Thoracic aorta (tissue), 2 donors: Measurements from ENCODE around the gene RNF224. TPM values are rescaled to one million over a fixed set of nuclear protein-coding genes. Genes with fewer than 3 reads are reported as not detected.

Source experiments
- ATAC-seq: fragments of 150-250 bp; one replicate; pipeline ENCODE4 v1.8.0; 2017; ENCODE audit warnings: low read depth; ENCODE audit not compliant: insufficient number of reproducible peaks, low FRiP score
- DNase-seq: peaks from one replicate; pipeline ENCODE4 v3.0.0-alpha.2; 2020; ENCODE audit warnings: low spot score
- H3K27ac ChIP-seq, 2 donors: fragments of 200-600 bp; sonication (generic); 1 replicate in 1 of 2; 2 replicates in 1 of 2; pipeline ENCODE4 v1.5.1; 2016; ENCODE audit warnings: mild to moderate bottlenecking in 2 of 2, moderate library complexity in 2 of 2
- H3K27me3 ChIP-seq: fragments of 200-600 bp; sonication (generic); replicated peaks from 2 replicates; pipeline ENCODE4 v1.6.0; 2016; ENCODE audit warnings: mild to moderate bottlenecking; ENCODE audit not compliant: insufficient read depth
- H3K36me3 ChIP-seq: fragments of 200-600 bp; sonication (generic); one replicate; pipeline ENCODE4 v1.5.1; 2016
- H3K4me1 ChIP-seq, 2 donors: fragments of 200-600 bp; sonication (generic); 1 replicate in 1 of 2; 2 replicates in 1 of 2; pipeline versions ENCODE4 v1.5.1 to v1.6.0; 2016; ENCODE audit warnings: low read depth in 2 of 2, mild to moderate bottlenecking in 1 of 2; ENCODE audit not compliant: control insufficient read depth in 1 of 2
- H3K4me3 ChIP-seq: fragments of 200-600 bp; sonication (generic); 2 replicates; pipeline ENCODE4 v1.5.1; 2016; ENCODE audit warnings: mild to moderate bottlenecking
- H3K9me3 ChIP-seq: fragments of 200-600 bp; sonication (generic); 2 replicates; pipeline ENCODE4 v1.5.1; 2016
- CTCF ChIP-seq: fragments of 200-600 bp; sonication (generic); IDR thresholded peaks from one replicate; pipeline ENCODE4 v1.5.1; 2019; ENCODE audit warnings: antibody characterized with exemption
- total RNA-seq, 2 donors: library from RNA; depleted of rRNA; stranded (reverse); fragments of >200 nt; gene quantifications; one replicate each; pipeline versions ENCODE4 v1.1.0 to v1.2.3, GENCODE V29; 2016

RNF224 gene
- total RNA-seq, 2 donors from 2014 or later: not detected

- no peaks in the 10 kb centered on the region for H3K9me3 ChIP-seq
- no peak for TF ChIP-seq CTCF
- H3K4me3 ChIP-seq: peak overlapping the region; percentile 89
- no peaks in the 10 kb centered on the region for H3K36me3 ChIP-seq
- peak overlapping the region; percentile 55 to 58 for H3K27ac ChIP-seq
- H3K27me3 ChIP-seq: no peaks in the 10 kb centered on the region
- DNase-seq: no peak
- ATAC-seq: no peak
- peaks cover 14 to 26% of the 10 kb centered on the region in 2 donors for H3K4me1 ChIP-seq
These were observed 26.7 kb downstream of the RNF224 start for GRCh38 chr9:137253717-137254623.

- no peak for TF ChIP-seq CTCF
- Histone ChIP-seq H3K36me3 (no peaks in the 10 kb centered on the region), H3K4me3 (peak within 1 kb of the TSS; percentile 89), H3K4me1 (peaks cover 14 to 26% of the 10 kb centered on the region in 2 donors), H3K27ac (peak within 1 kb of the TSS; percentile 57 to 58), H3K9me3 (no peaks in the 10 kb centered on the region), H3K27me3 (no peaks in the 10 kb centered on the region)
- DNase-seq: peak; percentile 50
- peak; percentile 54 for ATAC-seq
These were observed 27.5 kb downstream of the RNF224 start, which contains the start of gene NELFB for GRCh38 chr9:137254624-137255447. Gene NELFB, plus strand, starts transcription at chr9:137255327.

GRCh38 chr9:137255448-137256114 is 28.3 kb downstream of the RNF224 start:
- no peak for TF ChIP-seq CTCF
- no peaks in the 10 kb centered on the region for H3K36me3 ChIP-seq
- peak overlapping the region in 1 of 2 donors; percentile 57 for H3K27ac ChIP-seq
- no peaks in the 10 kb centered on the region for H3K27me3 ChIP-seq
- peaks cover 14 to 26% of the 10 kb centered on the region in 2 donors for H3K4me1 ChIP-seq
- DNase-seq (no peak), ATAC-seq (peak; percentile 9)
- peak overlapping the region; percentile 89 for H3K4me3 ChIP-seq
- H3K9me3 ChIP-seq: no peaks in the 10 kb centered on the region

- H3K4me1 ChIP-seq: peaks cover 14 to 26% of the 10 kb centered on the region in 2 donors
- no peaks in the 10 kb centered on the region for H3K36me3 ChIP-seq
- no peak for DNase-seq
- no peak for ATAC-seq
- peak overlapping the region; percentile 89 for H3K4me3 ChIP-seq
- H3K27ac ChIP-seq: no peak overlapping the region
- TF ChIP-seq CTCF: no peak
- no peaks in the 10 kb centered on the region for H3K27me3 ChIP-seq
- no peaks in the 10 kb centered on the region for H3K9me3 ChIP-seq
These were observed 29.1 kb downstream of the RNF224 start for GRCh38 chr9:137256362-137256761.
